H1 (cell line): ENCODE data around the gene TMEM44. TPM values are rescaled to one million over a fixed set of nuclear protein-coding genes. Genes with fewer than 3 reads are reported as not detected.

Experiments used
- HDAC2 ChIP-seq, 2 experiments: fragments of 300-600 bp in 1 of 2; sonication (generic) in 1 of 2; IDR thresholded peaks; 2 replicates each; pipeline ENCODE4 v1.6.1; 2011 to 2012; ENCODE audit warnings: low read depth in 2 of 2, low read length in 2 of 2, mild to moderate bottlenecking in 2 of 2, moderate library complexity in 2 of 2, borderline replicate concordance in 1 of 2, inconsistent platforms in 1 of 2
- polyA plus RNA-seq, 7 experiments: library from polyadenylated mRNA; depleted of rRNA in 3 of 7; stranded (reverse) in 5 of 7; unstranded in 2 of 7; fragments of >200 nt in 5 of 7; fragments of 200-250 nt in 2 of 7; gene quantifications; 1 replicate in 5 of 7; 2 replicates in 1 of 7; 4 replicates in 1 of 7; pipeline versions ENCODE4 v1.2.1 to v1.2.3, GENCODE V29; 2011 to 2013; ENCODE audit warnings: missing spikeins in 2 of 7, mixed read lengths in 2 of 7
- total RNA-seq: library from RNA; stranded (reverse); fragmentation: NEBNext Ultra II Directional; extraction: Animal tissue kit (Norgen Biotek cat#: 25700); gene quantifications from 2 replicates; pipeline ENCODE4 v1.2.1, GENCODE V29; 2021

TMEM44 gene
- total and polyA plus RNA-seq, 2 of the 8 experiments (the other 6 are each of a cell fraction or from before 2014, with no cell fraction given): 14.0 to 16.7 TPM

GRCh38 chr3:194632809-194633348 is 340 bp downstream of the TMEM44 start (continued):
- TF ChIP-seq HDAC2 (IDR thresholded peaks at IDR 0.05; ENCODE audit: borderline replicate concordance in 1 of 2, low read depth in 2 of 2, low read length in 2 of 2): 0 out of 4 replicates have a peak, but pooled peaks of 1 of the 2 experiments have one; percentile 41
